ENCODE results near the gene FGFR2.

DNA sequence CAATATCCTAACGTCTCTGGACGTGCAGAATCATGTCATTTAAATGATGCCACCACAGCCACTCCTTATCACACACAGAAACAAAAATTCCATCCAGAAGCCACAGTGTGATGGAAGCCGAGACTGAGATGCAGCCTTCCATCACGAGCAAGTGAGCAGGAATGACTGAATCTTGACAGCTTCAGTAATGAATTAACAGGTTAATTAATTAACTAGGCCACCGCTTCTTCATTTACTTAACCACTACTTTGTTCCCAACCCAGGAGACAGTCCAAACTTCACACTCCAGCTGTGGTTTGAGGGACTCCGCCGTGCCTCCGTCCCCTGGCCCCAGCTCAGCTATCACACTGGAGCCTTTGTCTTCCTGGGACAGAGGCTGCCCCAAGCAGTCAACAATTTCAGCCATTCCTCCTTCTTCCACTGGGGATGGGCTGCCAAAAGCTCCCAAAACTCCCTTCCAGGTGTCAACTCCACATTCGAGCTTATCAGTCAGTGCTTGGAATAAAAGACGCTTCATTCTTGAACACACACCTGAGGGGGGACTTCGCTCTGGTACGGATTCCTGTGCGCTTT is 65.9 kb downstream of the FGFR2 start:
- TF ChIP-seq, protein P1, sequence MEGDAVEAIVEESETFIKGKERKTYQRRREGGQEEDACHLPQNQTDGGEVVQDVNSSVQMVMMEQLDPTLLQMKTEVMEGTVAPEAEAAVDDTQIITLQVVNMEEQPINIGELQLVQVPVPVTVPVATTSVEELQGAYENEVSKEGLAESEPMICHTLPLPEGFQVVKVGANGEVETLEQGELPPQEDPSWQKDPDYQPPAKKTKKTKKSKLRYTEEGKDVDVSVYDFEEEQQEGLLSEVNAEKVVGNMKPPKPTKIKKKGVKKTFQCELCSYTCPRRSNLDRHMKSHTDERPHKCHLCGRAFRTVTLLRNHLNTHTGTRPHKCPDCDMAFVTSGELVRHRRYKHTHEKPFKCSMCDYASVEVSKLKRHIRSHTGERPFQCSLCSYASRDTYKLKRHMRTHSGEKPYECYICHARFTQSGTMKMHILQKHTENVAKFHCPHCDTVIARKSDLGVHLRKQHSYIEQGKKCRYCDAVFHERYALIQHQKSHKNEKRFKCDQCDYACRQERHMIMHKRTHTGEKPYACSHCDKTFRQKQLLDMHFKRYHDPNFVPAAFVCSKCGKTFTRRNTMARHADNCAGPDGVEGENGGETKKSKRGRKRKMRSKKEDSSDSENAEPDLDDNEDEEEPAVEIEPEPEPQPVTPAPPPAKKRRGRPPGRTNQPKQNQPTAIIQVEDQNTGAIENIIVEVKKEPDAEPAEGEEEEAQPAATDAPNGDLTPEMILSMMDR (IDR thresholded peaks at IDR 0.05) = no peak
- TF ChIP-seq SIN3A (IDR thresholded peaks at IDR 0.05; ENCODE audit: borderline replicate concordance, insufficient read depth, low read depth, low read length) (no peak), POLR2AphosphoS5 (IDR thresholded peaks at IDR 0.05; ENCODE audit: low read depth, low read length) (no peak)

Data from Panc1 (cell line).